Fibroblast of upper back skin (primary cell): Measurements from ENCODE around the gene ETS1.
A peak's percentile ranks its signal among the peaks of the same experiment; 100 is the strongest.

Experiments
- DNase-seq: peaks from one replicate; pipeline ENCODE4 v3.0.0-alpha.2; 2013

The ETS1 gene

GRCh38 chr11:128592454-128592853 is 5.1 kb upstream of the ETS1 start:
- DNase-seq: no peak

- DNase-seq: no peak
Observed at GRCh38 chr11:128590587-128590986, 3.2 kb upstream of the ETS1 start.

- DNase-seq: no peak
Observed at GRCh38 chr11:128589998-128590397, 2.6 kb upstream of the ETS1 start.

- no peak for DNase-seq
Observed at GRCh38 chr11:128588093-128588492, 735 bp upstream of the ETS1 start.

GRCh38 chr11:128586689-128587088 is 669 bp downstream of the ETS1 start:
- no peak for DNase-seq

- no peak for DNase-seq
Observed at GRCh38 chr11:128585498-128586238, 1.7 kb downstream of the ETS1 start.

- DNase-seq: no peak
Observed at GRCh38 chr11:128584253-128584652, 3.1 kb downstream of the ETS1 start.

- DNase-seq: peak; percentile 94
Observed at GRCh38 chr11:128582496-128583366, 4.6 kb downstream of the ETS1 start.

GRCh38 chr11:128581561-128582272 is 5.6 kb downstream of the ETS1 start:
- DNase-seq: peak; percentile 41

- no peak for DNase-seq
Observed at GRCh38 chr11:128580612-128581011, 6.7 kb downstream of the ETS1 start.

GRCh38 chr11:128579798-128580504 is 7.4 kb downstream of the ETS1 start:
- no peak for DNase-seq

GRCh38 chr11:128576555-128576954 is 10.8 kb downstream of the ETS1 start:
- DNase-seq: no peak

GRCh38 chr11:128575961-128576350 is 11.4 kb downstream of the ETS1 start:
- DNase-seq: peak; percentile 36

- DNase-seq: peak; percentile 30
Observed at GRCh38 chr11:128575174-128575960, 12.0 kb downstream of the ETS1 start.

GRCh38 chr11:128574576-128575011 is 12.8 kb downstream of the ETS1 start:
- peak; percentile 64 for DNase-seq

GRCh38 chr11:128573638-128574037 is 13.7 kb downstream of the ETS1 start:
- no peak for DNase-seq

GRCh38 chr11:128572965-128573364 is 14.4 kb downstream of the ETS1 start:
- DNase-seq: no peak

GRCh38 chr11:128570632-128571031 is 16.7 kb downstream of the ETS1 start:
- no peak for DNase-seq

- DNase-seq: no peak
Observed at GRCh38 chr11:128569291-128569690, 18.1 kb downstream of the ETS1 start.

- DNase-seq: no peak
Observed at GRCh38 chr11:128568166-128568778, 19.1 kb downstream of the ETS1 start.

GRCh38 chr11:128567130-128567529 is 20.2 kb downstream of the ETS1 start:
- DNase-seq: no peak
